Cardiac muscle cell (in vitro differentiated cells and primary cell): ENCODE data around the gene CCSER1. TPM values are rescaled to one million over a fixed set of nuclear protein-coding genes. Genes with fewer than 3 reads are reported as not detected.

Experiments used
- DNase-seq, 2 donors: peaks; one replicate each; pipeline versions ENCODE4 v3.0.0 to v3.0.0-alpha.2; 2010 to 2017; ENCODE audit warnings: low read depth in 1 of 2, low spot score in 1 of 2
- H3K27ac ChIP-seq: fragments of 200-600 bp; sonication (generic); 2 replicates; pipeline ENCODE4 v1.5.1; 2016
- H3K27me3 ChIP-seq: fragments of 200-600 bp; sonication (generic); 2 replicates; pipeline ENCODE4 v1.6.0; 2016; ENCODE audit warnings: control low read depth
- H3K36me3 ChIP-seq: fragments of 200-600 bp; sonication (generic); 2 replicates; pipeline ENCODE4 v1.5.1; 2016; ENCODE audit warnings: control low read depth
- H3K4me1 ChIP-seq: fragments of 200-600 bp; sonication (generic); 2 replicates; pipeline ENCODE4 v1.8.1; 2017; ENCODE audit warnings: low read depth, mild to moderate bottlenecking, mixed run types
- H3K4me3 ChIP-seq: fragments of 200-600 bp; sonication (generic); 2 replicates; pipeline ENCODE4 v1.5.1; 2016; ENCODE audit warnings: mild to moderate bottlenecking
- H3K9me3 ChIP-seq: fragments of 200-600 bp; sonication (generic); 2 replicates; pipeline ENCODE4 v1.5.1; 2017; ENCODE audit warnings: low read depth, mild to moderate bottlenecking, control low read depth
- CTCF ChIP-seq: IDR thresholded peaks from 2 replicates; pipeline ENCODE4 v1.5.1; 2012; ENCODE audit warnings: low read depth, mild to moderate bottlenecking, low read length
- polyA plus RNA-seq: library from polyadenylated mRNA; unstranded; fragments of >200 nt; fragmentation: Nextera tagmentation; extraction: Ambion mirVana; gene quantifications from 2 replicates; pipeline ENCODE4 v1.2.1, GENCODE V29; 2016
- total RNA-seq: library from RNA; depleted of rRNA; stranded (reverse); fragments of >200 nt; gene quantifications from 2 replicates; pipeline ENCODE4 v1.2.3, GENCODE V29; 2016

CCSER1 gene
- total and polyA plus RNA-seq, 2 experiments from 2014 or later, result 0.77 to 3.6 TPM

- TF ChIP-seq CTCF, result no peak
- H3K36me3 ChIP-seq, result no peaks in the 10 kb centered on the region
- no peaks in the 10 kb centered on the region for H3K27me3 ChIP-seq
- H3K27ac ChIP-seq, result no peak overlapping the region
- no peak overlapping the region for H3K4me3 ChIP-seq
- DNase-seq, result no peak
- H3K9me3 ChIP-seq, result no peaks in the 10 kb centered on the region
- H3K4me1 ChIP-seq, result no peaks in the 10 kb centered on the region
Observed at GRCh38 chr4:90240333-90240732, 113.1 kb downstream of the CCSER1 start.

GRCh38 chr4:90241008-90241407 is 113.8 kb downstream of the CCSER1 start:
- TF ChIP-seq CTCF, result no peak
- H3K36me3 ChIP-seq, result no peaks in the 10 kb centered on the region
- no peaks in the 10 kb centered on the region for H3K27me3 ChIP-seq
- H3K4me1 ChIP-seq, result no peaks in the 10 kb centered on the region
- no peaks in the 10 kb centered on the region for H3K9me3 ChIP-seq
- H3K27ac ChIP-seq, result no peak overlapping the region
- no peak for DNase-seq
- H3K4me3 ChIP-seq, result no peak overlapping the region

GRCh38 chr4:90245837-90246236 is 118.6 kb downstream of the CCSER1 start:
- Histone ChIP-seq H3K4me3 (no peak overlapping the region), H3K27ac (no peak overlapping the region), H3K9me3 (no peaks in the 10 kb centered on the region), H3K27me3 (no peaks in the 10 kb centered on the region), H3K36me3 (no peaks in the 10 kb centered on the region), H3K4me1 (no peaks in the 10 kb centered on the region)
- DNase-seq, result no peak
- no peak for TF ChIP-seq CTCF

- no peak for DNase-seq
Observed at GRCh38 chr4:90246816-90247215, 119.6 kb downstream of the CCSER1 start.

GRCh38 chr4:90254357-90254756 is 127.2 kb downstream of the CCSER1 start:
- Histone ChIP-seq H3K36me3 (no peaks in the 10 kb centered on the region), H3K9me3 (no peaks in the 10 kb centered on the region), H3K4me3 (no peak overlapping the region), H3K27ac (no peak overlapping the region), H3K27me3 (no peaks in the 10 kb centered on the region), H3K4me1 (no peaks in the 10 kb centered on the region)
- no peak for DNase-seq
- no peak for TF ChIP-seq CTCF

More at GRCh38 chr4:90246816-90247215, 119.6 kb downstream of the CCSER1 start:
- H3K9me3 ChIP-seq, result no peaks in the 10 kb centered on the region
- no peaks in the 10 kb centered on the region for H3K27me3 ChIP-seq
- no peak for TF ChIP-seq CTCF
- no peak overlapping the region for H3K27ac ChIP-seq
- no peak overlapping the region for H3K4me3 ChIP-seq
- H3K36me3 ChIP-seq, result no peaks in the 10 kb centered on the region
- H3K4me1 ChIP-seq, result no peaks in the 10 kb centered on the region

GRCh38 chr4:90274175-90274574 is 147.0 kb downstream of the CCSER1 start:
- no peak for DNase-seq
- Histone ChIP-seq H3K9me3 (peaks cover 2% of the 10 kb centered on the region), H3K36me3 (no peaks in the 10 kb centered on the region), H3K4me3 (no peak overlapping the region), H3K4me1 (no peaks in the 10 kb centered on the region), H3K27me3 (no peaks in the 10 kb centered on the region), H3K27ac (no peak overlapping the region)
- no peak for TF ChIP-seq CTCF
